T-helper 1 cell treated with Interleukin-12 subunit alpha and Interleukin-12 subunit beta and Interleukin-4 antibody, amounts not matched to agents 30 ng/mL and 1 ng/mL, for 36 hours (primary cell): ENCODE data around the gene ANKS6. TPM values are rescaled to one million over a fixed set of nuclear protein-coding genes. Genes with fewer than 3 reads are reported as not detected.

Experiments used
- intact Hi-C: fragments of 100-400 bp; cut with micrococcal nuclease; formaldehyde crosslinking; loops from one replicate; pipeline ENCODE4 v1.15.1; 2024
- total RNA-seq: library from RNA; stranded (reverse); gene quantifications from 2 replicates; pipeline ENCODE4 v1.2.3, GENCODE V29; 2022

Gene ANKS6
- total RNA-seq, 1 donor from 2014 or later, result 6.1 TPM

DNA sequence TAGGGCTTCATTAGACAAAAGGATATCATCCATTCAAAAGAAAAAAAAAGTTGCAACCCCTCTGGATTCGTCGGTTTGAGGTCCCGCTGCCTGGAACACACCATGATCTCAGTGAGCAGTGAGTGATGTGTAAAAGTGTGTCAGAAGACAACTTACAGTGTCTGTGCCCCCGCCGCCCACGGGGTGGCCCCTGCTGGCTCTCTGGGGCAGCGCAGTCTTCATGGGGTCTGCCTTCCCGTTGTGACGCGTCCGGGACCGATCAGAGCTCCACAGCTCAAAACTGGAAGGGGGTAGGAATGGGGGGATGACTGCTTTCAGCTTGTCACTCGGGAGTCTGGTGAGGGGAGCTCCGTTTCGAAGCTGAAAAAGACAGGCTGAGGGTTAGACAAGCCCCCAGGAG is 22.6 kb downstream of the ANKS6 start:
- intact Hi-C loops, result no loop called here

GRCh38 chr9:98772364-98773155 is 23.8 kb downstream of the ANKS6 start:
- intact Hi-C loops, result no loop called here

DNA sequence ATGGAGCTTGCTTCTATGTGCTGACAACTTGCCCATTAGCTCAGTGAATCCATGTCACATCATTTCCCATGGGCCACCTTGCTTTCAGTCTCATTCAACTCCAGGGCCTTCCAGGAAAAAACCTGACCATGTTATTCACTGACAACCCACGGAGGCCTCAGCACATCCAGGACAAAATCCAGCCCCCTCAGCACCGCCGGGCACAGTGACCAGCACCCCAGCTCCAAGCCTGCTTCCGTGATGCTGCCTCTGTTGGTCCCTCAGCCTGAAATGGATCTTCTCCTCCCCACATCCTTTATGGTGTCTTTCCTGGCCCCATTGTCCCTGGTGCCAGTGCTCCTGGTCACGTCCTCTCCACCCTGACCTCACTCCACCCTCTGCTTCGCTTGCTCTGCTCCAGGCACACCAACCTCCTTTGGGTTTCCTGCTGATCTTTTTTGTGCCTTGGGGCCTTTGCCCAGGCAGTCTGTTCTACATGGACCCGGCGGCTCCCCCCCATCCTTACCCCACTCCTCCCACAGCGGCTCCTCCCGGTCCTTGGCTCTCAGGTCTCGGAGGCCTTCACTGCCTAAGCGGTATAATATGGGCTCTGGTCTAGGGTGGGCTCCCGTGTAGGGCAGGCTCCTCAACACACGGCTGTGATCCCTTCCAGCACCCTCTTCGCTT is 25.0 kb downstream of the ANKS6 start:
- intact Hi-C loops, result no loop called here

GRCh38 chr9:98770717-98771116 is 25.6 kb downstream of the ANKS6 start:
- intact Hi-C loops, result no loop called here

DNA sequence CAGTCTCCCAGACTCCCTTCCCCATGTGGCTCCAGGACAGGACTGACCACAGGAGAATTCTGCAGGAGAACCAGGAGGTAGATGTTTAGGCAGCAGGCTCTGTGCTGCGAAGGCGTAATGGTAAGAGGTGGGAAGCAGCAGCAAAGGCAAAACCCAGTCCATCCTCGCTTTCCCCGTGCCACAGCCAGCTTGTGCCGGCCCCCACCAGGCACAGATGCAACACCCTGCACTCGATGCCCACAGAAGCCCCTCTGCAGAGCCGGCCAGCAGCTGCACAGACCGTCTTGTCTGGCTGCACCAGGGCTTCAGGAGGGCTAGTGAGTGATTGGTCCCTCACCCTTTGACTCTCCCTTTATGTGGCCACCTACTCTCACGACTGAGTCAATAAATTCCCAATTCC is 28.0 kb downstream of the ANKS6 start:
- intact Hi-C loops, result no loop called here

DNA sequence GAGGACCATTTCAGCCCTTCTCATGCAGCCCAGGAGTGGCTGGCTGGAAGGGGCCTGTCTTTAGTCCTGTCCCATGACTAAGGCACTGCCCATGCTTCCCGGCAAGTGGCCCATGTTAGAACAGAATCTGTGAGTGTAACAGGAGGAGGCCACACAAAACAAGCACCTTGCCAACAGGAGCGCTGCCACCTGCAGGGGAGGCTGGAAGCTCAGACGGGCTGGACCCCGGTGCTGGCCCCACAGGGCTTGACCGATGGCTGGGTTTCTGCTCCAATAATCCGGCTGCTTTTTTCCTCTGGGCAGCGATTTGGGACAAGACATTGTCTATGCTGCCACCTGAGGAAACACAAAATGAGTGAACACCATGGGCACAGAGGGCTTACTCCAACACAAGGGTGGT is 28.4 kb downstream of the ANKS6 start:
- intact Hi-C loops, result no loop called here

GRCh38 chr9:98767196-98767595 is 29.2 kb downstream of the ANKS6 start:
- intact Hi-C loops, result no loop called here

DNA sequence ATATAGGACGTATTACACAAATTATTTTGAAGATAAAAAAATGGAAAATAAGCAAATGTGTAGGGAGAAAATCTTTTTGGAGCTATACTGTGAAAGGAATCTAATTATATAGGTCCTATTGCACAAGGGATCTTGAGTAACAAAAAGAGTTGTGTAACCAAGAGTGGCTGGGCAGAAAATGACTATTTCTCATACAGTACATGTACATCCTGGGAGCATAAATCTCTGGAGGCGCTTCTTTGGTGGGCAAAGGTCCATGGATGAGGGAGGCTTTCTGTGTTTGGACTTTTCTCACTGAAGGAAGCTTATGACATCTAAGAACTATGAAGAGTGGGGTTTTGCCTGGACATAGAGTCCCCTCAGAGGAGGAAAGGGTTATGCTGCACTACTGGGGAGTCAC is 29.8 kb downstream of the ANKS6 start:
- intact Hi-C loops, result no loop called here

GRCh38 chr9:98765256-98765655 is 31.1 kb downstream of the ANKS6 start:
- intact Hi-C loops, result no loop called here

DNA sequence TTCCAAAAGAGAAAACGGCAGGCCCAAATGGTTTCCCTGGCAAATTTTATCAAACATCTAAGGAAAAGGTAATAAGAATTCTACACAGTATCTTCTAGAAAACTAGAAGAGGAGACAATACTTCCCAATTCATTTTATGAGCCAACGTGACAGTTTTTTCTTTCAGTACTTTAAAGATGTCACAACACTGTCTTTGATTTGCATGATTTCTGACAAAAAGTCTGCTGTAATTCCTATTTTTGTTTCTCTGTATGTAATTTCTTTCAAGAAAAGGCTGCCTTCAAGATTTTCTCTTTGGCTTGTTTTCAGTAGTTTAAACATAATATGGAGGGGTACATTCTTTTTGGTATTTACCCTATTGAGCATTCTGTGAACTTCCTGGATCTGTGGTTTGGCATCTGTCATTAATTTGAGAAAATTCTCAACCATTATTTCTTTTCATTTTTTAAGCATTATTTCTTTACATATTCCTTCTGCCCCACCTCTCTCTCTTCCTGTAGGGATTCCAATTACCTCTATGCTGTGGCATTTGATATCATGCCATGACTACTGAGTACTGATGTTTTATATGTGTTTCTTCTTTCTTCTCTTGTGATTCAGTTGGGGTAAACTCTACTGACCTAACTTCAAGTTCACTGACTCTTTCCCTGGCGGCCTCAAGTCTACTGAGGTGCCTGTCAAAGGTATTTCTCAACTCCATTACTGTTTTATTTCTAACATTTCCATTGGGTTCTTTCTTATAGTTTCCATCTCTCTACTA is 32.2 kb downstream of the ANKS6 start:
- intact Hi-C loops, result no loop called here

- intact Hi-C loops, result no loop called here
These were observed 36.1 kb downstream of the ANKS6 start for GRCh38 chr9:98760231-98760630.

- intact Hi-C loops, result no loop called here
These were observed 41.2 kb downstream of the ANKS6 start for GRCh38 chr9:98755006-98755618.

GRCh38 chr9:98751210-98751609 is 45.1 kb downstream of the ANKS6 start:
- intact Hi-C loops, result no loop called here

DNA sequence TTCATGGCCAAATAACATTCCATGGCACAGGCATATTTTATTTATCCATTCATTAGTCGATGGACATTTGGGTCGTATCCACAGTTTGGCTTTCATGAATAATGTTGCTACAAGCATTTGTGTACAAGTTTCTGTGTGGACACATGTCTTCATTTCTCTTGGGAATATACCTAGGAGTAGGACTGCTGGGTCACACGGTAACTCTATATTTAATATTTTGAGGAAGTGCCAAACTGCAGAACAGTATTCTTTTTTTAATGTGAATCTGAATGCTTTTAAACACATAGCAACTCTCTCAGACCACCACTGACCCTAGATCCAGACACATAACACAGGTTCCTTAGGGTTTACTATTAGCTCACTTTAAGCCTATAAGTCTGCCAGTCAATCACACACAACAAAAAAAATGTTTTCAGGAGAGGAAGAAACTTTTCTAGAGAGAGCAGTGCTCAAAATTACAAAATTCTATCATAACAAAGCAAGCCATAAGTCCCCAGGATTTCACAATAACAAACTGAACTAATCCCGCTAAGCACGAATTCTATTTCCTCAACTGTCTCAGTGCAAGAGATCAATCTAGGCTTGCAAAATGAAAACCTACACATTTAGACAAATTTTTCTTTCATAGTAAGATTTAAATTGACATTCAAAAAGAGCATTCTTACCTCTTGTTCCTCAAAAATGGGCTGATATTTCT is 45.8 kb downstream of the ANKS6 start:
- intact Hi-C loops, result no loop called here

DNA sequence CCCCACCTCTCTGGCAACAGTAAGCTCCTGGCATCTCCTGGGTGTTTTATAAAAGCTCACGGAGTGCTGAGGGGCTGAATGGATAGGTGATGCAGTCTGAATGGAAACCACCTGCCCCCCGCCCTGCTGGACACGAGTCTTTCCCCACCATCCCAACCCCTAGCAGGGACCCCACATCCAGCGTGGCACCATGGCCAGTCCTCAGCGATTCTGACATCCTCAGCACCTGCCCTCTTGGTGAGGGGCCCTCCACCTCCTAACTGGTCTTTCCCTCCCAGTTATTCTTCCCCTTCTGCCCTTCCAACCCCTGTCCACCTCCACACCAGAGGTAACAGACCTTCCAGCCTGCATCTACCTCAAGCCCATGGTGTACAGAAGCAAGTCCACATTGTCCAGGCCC is 48.9 kb downstream of the ANKS6 start:
- intact Hi-C loops, result no loop called here

- intact Hi-C loops, result no loop called here
These were observed 50.9 kb downstream of the ANKS6 start for GRCh38 chr9:98745470-98745869.

DNA sequence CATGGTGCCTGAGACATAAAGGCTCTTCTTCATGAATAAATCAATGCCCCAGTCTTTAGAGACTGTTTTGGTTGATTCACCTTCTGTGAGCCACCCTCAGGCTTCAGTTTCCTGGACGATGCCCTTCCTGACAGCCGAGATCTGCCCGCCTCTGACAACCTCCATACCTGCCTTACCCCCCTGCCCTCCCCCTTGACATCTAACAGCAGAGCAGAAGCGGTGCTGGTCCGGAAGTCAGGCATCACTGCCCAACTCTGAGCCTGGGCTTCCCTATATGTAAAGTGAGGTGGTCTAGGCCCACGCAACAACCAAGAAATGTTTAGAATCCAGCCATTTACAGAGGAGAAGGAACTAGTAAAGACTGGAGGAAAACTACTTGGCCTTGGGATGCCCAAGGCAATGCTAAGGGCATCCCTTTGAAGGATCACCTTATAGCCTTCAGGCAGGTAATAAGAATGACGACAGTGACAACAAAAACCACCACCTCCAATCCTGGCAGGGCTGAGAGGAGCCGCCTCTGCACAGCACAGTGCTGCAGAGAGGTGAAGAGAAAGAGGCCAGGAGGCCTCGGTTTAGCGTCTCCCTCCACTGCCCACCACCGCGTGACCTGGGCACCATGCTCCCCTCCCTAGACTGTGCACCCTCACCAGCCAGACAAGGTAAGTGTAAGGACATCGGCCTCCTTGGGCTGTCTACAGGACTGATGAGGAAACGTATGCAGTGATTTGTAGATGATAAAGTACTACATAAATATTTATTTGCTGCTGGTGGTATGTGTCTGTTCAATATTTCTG is 52.3 kb downstream of the ANKS6 start:
- intact Hi-C loops, result no loop called here

DNA sequence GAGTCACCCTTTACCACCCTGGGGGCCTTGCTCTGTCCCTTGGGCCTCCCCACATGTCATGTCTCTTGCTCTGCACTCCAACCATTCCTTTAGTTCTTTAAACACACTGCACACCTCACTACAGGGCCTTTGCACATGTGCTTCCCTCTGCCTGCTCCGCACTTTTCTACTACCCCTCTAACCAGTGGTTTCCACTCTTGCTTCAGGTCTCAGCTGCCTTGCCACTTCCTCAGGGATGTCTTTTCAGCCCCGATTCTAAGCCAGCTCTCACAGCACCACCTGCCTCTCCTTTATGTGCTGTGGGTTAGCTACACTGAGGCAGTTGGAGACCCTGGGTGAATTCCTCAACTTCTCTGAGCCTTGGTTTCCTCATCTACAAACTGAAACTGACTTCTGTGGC is 53.0 kb downstream of the ANKS6 start:
- intact Hi-C loops, result no loop called here

- intact Hi-C loops, result no loop called here
These were observed 53.8 kb downstream of the ANKS6 start for GRCh38 chr9:98742325-98743280.
